Activated CD4-positive, CD25-positive, alpha-beta regulatory T cell (primary cell): ENCODE measurements around the gene CCDC182.

Experiments used
- DNase-seq, 4 experiments: peaks; one replicate each; lab custom pipeline; 2025; lab: John Stamatoyannopoulos, UW

CCDC182 gene

DNA sequence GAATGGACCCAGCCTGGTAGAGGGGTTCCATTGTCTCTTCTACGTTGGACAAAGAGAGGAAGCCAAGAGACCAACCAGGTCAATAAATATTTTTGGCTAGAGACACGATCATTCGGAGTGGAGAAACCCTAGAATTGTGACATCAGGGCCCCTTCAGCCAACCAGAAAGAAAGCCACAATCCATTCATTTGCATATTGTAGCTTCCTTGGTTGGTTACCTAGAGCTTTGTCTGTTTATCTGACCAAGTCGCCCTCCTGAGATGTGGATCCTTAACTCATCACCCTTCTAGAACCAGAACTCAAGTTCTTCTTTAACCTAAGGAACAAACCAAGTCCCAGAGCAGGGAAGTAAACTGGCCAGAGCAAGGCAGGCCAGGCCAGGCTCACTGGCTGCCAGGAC lies at the start of gene CCDC182:
CCDC182 (minus strand) TSS at position 58 of the 400 bp plus-strand sequence; CDS start at position 31, 27 bp downstream.
- DNase-seq = no peak

GRCh38 chr17:57794841-57795240 lies 49.7 kb upstream of the CCDC182 start:
- DNase-seq = no peak

- DNase-seq = no peak
Observed at GRCh38 chr17:57788725-57789124, 43.6 kb upstream of the CCDC182 start.

- no peak for DNase-seq
Observed at GRCh38 chr17:57785022-57785421, 39.9 kb upstream of the CCDC182 start.

GRCh38 chr17:57784226-57784895 lies 39.3 kb upstream of the CCDC182 start:
- no peak for DNase-seq

DNA sequence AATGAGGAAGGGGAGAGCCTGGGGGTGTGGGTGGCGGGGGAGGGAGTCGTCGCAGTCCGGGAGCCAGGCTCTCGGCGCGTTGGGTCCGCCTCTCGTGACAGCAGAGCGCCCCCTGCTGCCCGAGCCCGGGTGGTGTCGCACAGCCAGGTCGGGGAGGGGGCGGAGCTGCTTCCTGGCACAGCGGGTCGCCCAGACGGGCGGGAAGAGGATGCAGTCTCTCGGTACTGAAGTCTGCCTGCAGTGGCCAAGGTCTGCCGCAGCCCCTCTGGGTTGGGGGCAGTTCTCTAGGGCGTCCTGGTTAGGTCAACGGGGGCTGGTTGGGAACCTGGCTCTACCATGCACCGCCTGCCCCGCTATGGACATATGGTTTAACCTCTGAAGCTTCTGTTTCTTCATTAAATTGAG lies 38.2 kb upstream of the CCDC182 start:
- DNase-seq = peak; percentile 43 to 60 (median 52)

DNA sequence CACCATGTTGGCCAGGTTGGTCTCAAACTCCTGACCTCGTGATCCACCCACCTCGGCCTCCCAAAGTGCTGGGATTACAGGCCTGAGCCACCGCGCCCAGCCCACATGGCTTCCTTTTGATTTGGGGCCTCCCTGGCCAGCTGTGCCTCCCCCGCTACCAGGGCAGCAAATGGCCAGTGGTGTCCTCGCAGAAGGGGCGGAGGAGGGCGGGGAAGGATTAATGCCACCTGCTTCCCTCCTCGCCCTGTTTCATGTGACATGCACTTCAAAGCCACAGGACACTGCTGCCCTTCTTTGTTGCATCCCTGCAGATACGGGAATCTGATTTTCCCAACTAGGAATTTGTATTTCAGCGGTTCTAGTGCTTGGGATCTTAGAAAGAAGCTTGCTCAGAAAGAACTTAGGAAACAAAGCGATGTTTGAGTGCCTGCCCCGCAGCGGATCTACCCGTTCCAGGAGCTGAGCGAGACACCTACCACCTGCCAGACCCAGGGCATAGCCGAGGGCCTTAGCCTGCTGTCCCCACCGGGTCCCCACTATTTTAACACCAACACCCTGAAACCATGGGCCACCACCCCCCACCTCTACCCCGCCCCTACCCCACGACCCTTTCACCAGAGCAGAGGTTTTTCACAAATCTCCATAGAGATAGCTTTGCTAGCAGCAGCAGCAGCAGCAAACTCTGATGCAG lies 37.7 kb upstream of the CCDC182 start:
- no peak for DNase-seq

- DNase-seq = no peak
Observed at GRCh38 chr17:57782062-57782490, 37.0 kb upstream of the CCDC182 start.

DNA sequence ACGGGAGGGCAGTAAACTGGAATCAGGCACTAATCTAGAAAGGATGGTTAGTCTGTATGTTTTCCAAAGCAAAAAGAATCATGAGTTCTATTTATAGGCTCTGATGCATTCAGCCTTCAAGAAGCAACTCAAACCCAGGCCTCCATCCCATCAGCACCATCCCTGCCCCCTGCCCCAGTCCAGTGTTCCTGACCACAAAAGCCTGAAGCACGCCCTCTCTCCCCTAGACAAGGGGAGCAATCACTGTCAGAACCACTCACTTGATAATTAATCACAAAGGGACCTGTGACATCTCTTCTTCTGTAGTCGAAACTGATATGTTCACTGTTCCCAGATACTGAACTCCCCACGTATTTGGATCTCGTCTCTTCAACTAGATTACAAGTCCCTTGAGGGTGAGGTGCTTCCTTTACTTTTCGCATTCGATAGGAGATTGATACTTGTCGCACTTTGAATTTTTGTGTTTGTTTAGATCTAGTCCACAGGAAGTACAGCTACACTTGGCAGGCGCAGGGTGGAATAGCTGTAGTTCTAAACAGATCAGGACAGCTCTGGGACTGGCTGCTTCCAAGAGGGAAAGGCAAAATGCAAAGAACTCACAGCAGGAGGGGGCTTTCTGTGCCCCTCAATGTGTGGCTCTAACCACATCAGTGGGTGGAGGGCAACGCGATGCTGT lies 36.4 kb upstream of the CCDC182 start:
- DNase-seq = no peak

GRCh38 chr17:57779706-57780105 lies 34.6 kb upstream of the CCDC182 start:
- no peak for DNase-seq

GRCh38 chr17:57778306-57778705 lies 33.2 kb upstream of the CCDC182 start:
- no peak for DNase-seq

- DNase-seq = no peak
Observed at GRCh38 chr17:57776366-57776765, 31.3 kb upstream of the CCDC182 start.

DNA sequence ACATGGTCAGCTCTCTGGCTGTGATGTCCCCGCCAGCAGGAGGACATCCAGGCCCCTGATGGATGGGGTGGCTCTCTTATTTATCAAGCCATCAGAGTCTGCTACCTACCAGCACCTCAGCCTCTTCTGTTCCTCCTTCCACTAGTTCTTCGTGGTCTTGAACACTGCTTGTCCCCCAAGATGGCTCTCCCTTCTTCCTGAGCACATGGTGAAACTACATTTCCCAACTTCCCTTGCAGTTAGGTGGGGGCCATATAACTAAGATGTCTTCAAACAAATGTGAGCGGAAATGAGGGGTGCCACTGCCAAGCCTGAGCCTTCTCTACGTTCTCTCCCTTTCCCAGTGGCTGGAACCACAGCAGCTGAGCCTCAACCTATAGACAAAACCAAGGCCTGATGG lies 29.8 kb upstream of the CCDC182 start:
- DNase-seq = no peak

GRCh38 chr17:57773557-57773956 lies 28.5 kb upstream of the CCDC182 start:
- no peak for DNase-seq

GRCh38 chr17:57772774-57773173 lies 27.7 kb upstream of the CCDC182 start:
- DNase-seq = no peak

DNA sequence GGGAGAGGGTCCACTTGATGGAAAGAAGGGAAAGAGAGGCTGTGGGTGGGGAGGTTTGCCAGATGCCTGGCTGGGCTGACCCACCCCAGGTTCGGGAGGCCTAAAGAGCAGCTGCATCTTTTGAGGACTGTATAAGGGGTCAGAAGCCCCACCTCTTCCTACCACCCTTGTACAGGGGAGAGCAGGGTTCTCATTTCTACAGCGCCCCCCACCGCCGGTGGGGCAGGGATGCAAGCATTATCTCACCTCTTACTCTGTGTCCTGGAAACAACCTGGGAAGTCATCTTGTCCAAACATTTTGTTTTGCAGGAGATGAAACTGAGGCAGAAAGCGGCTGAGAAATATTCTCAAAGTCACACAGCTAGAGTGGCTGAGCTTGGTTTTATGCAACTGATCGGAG lies 22.5 kb upstream of the CCDC182 start:
- no peak for DNase-seq

- DNase-seq = no peak
Observed at GRCh38 chr17:57766318-57766943, 21.3 kb upstream of the CCDC182 start.

DNA sequence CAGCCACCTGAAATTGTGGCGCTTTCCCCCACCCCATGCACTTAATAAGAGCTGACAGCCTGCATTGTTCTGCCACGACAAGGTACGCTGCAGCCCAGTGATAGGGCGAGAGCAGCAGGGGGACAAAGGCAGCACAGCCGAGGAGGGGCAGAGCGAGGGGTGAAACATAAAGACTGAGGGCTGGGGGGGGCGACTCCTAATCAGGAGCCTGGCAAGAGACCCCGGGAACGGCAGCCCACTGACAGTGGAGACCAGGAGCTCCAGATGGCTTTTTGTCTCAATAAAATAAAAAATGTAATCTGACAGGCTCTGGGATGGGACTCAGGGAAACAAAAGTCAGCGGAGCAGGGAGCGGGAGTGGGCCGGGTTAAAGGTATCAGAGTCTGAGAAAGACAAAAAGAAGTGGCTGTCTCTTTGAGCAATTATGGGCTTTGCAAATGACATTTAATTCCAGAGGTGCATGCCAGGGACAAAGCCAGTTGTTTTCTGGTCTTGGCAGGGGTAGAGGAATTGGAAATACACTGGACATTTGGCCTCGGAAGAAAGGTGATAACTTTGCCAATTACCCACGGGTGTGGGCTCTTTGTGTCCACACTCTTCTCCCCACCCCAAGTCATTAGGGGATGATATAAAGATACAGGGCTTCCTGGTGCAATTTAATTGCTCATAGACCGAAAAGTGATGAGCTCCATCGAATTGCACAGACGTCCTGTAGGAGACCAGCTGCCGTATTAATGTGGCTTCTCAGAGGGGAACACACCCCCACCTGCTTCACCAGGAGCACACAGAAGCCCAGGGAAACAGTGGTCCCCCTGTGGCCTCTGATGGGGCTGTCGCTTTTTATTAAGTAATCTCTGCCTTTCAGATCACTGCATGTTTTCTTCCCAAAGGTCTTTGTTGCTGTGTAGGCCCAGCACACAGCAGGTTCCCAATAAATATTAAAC lies 17.6 kb upstream of the CCDC182 start:
- DNase-seq = no peak

DNA sequence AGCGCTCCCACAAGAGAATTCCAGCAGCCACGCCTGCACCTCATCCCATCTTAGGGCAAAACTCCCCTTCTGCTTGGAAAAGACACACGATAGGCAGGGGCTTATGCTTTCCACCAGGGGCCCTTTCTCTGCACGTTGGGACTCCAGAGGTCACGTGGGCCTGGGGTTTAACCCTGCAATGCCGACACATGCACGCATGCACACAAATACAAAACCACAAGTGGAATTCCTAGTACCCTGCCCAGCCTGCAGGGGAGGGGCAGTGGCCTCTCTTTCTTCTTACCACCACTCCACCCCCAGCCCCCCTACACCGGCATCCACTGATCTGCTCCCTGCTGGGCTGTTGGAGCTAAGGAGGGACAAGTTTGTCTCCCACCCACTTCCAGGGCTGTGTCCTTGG lies 16.8 kb upstream of the CCDC182 start:
- no peak for DNase-seq

GRCh38 chr17:57760046-57760445 lies 14.9 kb upstream of the CCDC182 start:
- no peak for DNase-seq

DNA sequence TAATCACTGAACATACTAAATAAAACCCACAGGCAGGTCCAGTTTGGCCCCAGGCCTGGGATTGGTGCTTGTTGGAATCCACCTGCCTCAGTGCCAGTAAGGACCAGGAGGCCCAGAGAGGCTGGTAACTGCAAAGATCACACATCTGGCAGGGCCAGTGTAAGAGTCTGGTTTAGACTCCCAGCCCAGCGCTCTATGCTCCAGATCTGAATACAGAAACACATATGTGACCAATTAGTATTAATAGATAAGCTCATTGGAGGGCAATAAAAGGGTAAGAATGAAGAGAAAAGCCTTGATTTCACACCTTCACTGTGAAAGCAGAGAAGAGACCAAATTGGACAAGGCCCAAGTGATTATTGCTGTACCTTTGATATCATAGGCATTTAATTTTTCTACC lies 13.6 kb upstream of the CCDC182 start:
- no peak for DNase-seq

GRCh38 chr17:57757735-57758134 lies 12.6 kb upstream of the CCDC182 start:
- DNase-seq = no peak
